GM23248 (cell line): ENCODE results near the gene GID4.

Experiments used
- EZH2 ChIP-seq: fragments of 200-600 bp; sonication (generic); IDR thresholded peaks from 2 replicates; pipeline ENCODE4 v1.6.1; 2018; ENCODE audit warnings: antibody characterized with exemption, mild to moderate bottlenecking; ENCODE audit not compliant: insufficient read depth, poor library complexity, severe bottlenecking
- EZH2phosphoT487 ChIP-seq: fragments of 200-600 bp; sonication (generic); IDR thresholded peaks from 2 replicates; pipeline ENCODE4 v1.6.1; 2018; ENCODE audit warnings: antibody characterized with exemption, moderate library complexity, mild to moderate bottlenecking, low read depth; ENCODE audit not compliant: insufficient read depth

DNA sequence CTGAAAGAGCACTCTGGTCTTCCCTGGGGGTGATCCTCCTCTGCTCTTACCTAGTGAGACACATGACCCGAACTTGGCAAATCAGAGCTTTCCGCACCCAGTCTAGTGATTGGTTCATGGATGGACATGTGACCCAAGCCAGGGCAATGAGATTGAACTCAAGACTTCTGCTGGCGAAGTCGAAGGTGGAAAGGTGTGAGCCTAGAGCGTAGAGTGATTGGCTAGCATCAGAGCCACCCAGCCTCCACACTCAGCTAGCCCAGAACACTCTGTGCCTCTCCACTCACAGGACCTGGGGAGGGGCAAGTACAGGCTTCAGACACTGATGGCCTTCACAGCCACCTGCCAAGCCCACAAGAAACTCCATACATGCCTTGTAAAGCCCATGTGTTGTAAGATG lies 17.8 kb upstream of the GID4 start:
- TF ChIP-seq EZH2 (no peak), EZH2phosphoT487 (no peak)
